Measurements from ENCODE around the gene HAAO.
"Not testable (repeated sequence)": the region's sequence is repeated elsewhere in the genome, so short reads cannot be mapped to it uniquely, and the experiment has no call there.

The HAAO gene

GRCh38 chr2:42792583-42793333, at the start of gene HAAO:
HAAO (minus strand) TSS chr2:42792583; CDS start chr2:42792536, 47 bp downstream.
- no peak for DNase-seq

DNA sequence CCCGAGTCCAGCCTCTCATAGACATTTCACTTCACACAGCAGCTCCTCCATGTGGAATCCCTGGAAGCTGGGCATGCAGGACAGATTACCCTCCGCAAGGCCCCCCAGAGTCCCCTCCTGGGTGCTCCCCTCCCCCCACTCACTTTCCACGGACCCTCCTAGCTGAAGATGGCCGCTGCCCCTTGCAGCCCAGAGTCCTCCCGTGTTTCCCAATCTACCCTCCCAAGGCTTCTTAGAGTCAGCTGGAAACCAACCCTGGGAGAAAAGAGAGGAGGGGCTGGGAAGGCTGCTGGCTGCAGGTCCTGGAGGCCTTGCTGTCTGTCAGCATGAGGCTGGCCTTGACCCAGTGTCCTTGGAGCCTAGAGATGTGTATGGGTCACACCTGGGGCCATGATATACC, 49.0 kb upstream of the HAAO start:
- no peak for DNase-seq

- no peak for DNase-seq
Observed at GRCh38 chr2:42840760-42841159, 48.4 kb upstream of the HAAO start.

- no peak for DNase-seq
Observed at GRCh38 chr2:42839809-42840501, 47.6 kb upstream of the HAAO start.

GRCh38 chr2:42838133-42838532, 45.8 kb upstream of the HAAO start:
- no peak for DNase-seq

DNA sequence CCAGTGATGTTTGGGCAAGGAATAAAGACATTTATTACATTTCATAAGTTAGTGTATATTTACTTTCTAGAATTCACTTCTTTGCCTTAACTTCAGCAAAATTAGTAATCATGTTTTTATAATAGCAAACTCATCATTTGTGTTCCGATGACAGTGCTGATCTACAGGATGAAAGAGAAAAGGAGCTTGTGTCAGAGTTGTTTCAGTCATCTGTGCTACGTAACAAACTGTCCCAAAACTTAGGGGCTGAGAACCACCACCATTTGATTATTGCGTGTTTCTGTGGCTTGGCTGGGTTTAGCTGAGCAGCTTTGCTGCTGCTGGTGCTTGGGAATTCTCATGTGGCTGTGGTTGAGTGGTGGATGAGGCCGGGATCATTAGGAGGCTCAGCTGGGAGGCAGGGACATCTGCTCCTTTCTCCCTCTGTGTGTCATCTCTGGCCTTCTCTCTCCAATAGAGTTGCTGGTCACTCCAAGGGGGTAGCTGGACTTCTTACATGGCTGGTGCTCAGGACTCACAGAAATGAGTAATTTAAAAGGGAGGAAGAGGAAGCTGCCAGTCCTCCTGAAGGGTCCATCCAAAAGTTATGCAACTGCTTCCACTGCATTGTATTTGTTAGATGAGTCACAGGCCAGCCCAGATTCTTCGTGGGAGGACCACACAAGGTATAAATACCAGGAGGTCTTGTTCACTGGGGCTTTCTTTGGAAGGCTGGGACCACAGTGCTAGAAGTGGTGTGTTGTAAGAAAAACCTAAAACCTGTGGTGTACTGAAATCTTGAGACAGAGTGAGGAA, 43.4 kb upstream of the HAAO start:
- DNase-seq: peak; percentile 13 to 37

- DNase-seq: no peak
Observed at GRCh38 chr2:42834161-42834560, 41.8 kb upstream of the HAAO start.

- no peak for DNase-seq
Observed at GRCh38 chr2:42832289-42832634, 39.9 kb upstream of the HAAO start.

DNA sequence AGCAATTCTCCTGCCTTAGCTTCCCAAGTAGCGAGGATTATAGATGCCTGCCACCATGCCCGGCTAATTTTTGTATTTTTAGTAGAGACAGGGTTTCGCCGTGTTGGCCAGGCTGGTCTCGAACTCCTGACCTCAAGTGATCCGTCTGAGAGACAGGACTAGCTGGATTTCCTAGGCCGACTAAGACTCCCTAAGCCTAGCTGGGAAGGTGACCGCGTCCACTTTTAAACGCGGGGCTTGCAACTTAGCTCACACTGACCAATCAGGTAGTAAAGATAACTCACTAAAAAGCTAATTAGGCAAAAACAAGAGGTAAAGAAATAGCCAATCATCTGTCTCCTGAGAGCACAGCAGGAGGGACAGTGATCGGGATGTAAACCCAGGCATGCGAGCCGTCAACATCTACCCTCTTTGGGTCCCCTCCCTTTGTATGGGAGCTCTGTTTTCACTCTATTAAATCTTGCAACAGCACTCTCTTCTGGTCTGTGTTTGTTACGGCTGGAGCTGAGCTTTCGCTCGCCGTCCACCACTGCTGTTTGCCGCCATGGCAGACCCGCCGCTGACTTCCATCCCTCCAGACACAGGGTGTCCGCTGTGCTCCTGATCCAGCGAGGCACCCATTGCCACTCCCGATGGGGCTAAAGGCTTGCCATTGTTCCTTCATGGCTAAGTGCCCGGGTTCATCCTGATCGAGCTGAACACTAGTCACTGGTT, 39.3 kb upstream of the HAAO start:
- not testable (repeated sequence) for DNase-seq

DNA sequence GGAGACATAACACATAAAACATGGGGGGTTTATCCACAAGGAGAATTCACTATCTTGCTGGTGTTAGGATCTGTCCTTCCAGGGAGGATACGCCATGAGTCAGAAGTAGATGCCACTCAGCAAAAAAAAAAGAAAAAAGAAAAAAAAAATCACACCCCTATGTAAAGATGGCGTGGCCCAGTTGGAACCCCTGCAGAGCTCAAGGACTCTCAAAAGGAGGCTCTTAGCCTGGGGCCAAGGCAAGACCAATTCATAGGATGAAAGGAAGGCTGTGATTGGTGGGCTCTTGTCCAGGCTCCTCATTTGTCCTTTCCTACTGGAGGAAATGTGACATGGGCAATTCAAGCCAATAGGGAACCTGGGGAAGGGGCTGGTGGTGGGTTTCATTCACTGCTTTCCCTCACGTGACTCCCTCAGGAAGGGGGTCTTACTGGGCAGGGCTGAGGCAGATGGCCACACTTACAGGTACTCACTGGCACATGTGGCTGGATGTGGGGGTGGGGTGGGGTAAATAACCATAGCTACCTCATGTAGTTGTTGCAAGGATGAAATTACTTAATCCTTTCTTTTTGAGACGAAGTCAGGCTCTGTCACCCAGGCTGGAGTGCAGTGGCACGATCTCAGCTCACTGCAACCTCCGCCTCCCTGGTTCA, 38.7 kb upstream of the HAAO start:
- no peak for DNase-seq

- peak in 1 of 2 experiments; percentile 6 for DNase-seq
Observed at GRCh38 chr2:42829671-42830440, 37.5 kb upstream of the HAAO start.

GRCh38 chr2:42828487-42829425, 36.4 kb upstream of the HAAO start:
- DNase-seq: peak; percentile 5 to 54

DNA sequence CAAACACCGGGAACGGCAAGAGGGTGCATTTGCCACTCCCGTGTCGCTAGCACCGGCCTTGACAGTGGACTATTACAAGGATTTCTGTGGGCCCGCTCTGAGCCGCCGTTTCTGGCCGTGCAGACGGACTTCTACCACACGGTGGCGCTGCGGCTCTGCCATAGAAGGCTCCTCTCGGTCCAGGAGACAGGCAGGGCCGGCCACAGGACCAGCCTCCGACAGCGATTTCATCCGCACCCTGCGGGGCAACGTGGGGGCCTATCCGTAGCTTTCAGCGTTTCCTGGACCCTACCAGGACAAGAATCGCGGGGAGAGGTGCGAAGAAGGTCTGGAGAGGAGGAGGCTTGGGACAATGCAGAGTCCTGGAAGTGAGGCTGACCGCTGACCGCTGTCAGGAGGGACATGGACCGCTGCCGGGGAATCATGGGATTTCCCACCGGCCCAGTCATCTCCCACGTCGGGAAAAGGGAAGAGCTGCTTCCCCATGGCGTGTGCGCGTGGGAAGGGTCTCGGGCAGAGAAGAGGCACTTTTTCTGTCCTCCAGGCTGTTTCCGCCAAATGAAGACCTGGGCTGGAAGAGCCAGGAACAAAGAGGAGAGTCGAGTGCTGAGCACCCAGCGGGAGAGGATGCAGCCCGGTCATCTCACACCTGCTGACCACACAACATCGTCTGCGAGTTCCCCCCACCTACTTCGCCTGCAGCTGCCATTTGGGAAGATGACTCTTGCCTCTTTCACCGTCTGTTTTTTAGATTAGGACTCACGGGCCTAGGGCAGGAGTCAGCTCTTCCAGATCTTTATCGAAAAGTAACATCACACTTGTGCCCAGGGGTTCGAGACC, 35.5 kb upstream of the HAAO start:
- DNase-seq: peak; percentile 9 to 69

DNA sequence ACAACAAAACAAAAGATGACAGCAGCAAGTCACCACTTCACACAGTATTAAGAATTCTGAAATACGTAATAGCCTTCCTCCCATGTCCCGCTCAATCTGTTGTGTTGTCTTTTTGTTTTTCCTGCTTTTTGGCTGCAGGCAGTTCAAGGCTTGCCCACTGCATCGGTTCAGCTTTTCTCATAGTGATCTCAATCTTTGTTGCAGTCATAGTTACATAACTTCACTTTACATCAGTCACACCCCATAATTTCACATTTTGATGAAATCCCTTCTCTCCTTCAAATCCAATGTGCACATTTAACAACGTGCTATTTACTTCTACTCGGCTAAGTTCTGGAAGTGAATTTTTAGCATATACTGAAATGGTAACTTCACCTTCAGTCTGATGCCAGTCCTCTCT, 33.8 kb upstream of the HAAO start:
- no peak for DNase-seq

GRCh38 chr2:42824454-42824807, 32.0 kb upstream of the HAAO start:
- no peak for DNase-seq

DNA sequence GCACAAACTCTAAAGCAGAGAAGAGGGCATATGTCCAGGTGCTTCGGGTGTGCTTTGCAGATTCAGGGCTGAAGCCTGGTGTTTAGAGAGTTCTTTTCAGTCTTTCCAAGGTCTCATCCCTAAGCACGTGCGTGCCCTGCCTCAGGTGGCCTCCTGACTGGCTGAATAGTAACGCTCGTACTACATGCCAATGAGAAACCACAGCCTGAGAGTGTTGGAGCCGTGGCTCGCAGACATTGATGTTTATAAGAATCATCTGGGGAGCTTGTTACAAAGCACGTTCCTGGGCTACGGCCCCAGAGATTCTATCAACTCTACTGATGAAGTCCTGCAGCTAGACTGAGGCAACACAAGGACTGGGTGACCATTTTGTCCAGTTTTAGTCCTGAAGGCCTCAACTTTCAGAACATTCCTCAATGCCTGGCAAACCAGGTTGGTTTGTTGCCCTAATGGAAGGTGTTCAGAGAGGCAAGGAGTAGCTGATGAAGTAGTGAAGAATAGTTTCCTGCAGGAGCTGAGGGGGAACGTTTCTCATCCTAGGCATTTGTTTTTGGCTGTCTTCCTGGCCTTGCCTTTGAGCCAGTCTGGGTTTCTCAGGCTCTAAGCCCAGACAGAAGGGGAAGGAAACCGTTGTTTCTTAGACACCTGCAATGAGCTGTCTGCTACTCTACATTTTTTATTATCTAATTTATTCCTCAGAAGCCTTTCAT, 31.5 kb upstream of the HAAO start:
- no peak for DNase-seq

DNA sequence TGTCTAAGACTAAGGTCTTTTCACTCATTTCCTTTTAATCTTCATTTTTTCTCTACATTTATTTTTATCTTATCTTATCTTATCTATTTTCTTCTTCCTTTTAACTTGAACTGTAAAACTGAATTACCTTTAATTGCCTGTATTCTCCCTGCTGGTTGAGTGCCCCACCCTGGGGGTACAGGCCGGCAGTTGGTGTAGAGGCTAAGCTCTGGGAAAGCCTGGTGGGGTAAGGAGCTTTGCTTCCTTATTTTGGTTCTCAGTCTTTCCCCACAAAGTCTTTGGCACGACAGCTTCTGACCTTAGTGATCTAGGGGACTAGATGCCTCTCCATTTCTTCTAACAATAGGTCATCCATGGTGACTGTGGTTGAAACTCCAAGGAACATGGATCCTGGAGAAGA, 26.8 kb upstream of the HAAO start:
- no peak for DNase-seq

DNA sequence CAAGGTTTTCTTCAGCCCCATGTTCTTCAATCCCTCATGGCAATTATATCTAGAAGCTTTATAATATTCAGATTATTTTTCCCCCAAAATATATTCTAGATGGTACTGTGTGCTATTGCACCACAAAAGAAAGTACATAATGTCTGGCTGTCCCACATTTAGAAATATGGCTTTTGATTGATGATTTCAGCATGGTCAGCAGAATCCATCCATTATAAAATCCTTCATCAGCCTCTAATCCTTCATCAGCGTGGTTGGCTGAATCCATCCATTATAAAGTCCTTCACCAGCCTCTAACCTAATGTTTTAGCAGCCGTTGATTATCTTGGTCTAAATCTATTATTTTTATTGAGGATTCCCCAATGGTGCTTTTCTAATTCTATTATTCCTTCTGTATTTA, 23.3 kb upstream of the HAAO start:
- no peak for DNase-seq

GRCh38 chr2:42813763-42814162, 21.4 kb upstream of the HAAO start:
- DNase-seq: no peak

Measured in SW 1271 (cell line).